ENCODE data around the gene RAB7A.

DNA sequence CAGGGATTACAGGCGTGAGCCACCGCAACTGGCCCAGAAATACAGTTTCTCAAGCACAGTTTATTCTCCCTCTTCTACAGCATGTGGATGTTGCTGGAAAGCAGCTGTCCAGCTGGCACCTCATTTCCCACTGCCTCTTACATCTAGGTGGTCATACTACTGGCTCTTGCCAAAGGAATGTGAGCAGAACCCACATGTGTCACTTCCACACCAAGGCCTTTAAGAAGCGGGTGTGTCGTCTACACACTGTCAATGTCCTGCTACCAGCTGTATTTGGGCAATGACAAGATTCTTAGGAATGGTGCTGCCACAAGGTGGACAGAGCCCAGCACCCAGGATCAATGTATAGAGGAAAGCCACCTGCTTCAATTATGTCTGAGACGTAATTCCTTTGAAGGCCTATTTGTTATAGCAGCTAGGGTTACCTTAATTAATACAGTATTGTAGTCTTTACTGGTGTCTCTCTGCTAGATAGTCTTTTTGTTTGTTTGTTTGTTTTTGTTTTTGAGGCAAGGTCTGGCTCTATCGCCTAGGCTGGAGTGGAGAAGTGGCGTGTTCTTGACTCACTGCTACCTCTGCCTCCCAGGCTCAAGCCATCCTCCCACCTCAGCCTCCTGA, 15.1 kb upstream of the RAB7A start:
- TF ChIP-seq, protein P1, sequence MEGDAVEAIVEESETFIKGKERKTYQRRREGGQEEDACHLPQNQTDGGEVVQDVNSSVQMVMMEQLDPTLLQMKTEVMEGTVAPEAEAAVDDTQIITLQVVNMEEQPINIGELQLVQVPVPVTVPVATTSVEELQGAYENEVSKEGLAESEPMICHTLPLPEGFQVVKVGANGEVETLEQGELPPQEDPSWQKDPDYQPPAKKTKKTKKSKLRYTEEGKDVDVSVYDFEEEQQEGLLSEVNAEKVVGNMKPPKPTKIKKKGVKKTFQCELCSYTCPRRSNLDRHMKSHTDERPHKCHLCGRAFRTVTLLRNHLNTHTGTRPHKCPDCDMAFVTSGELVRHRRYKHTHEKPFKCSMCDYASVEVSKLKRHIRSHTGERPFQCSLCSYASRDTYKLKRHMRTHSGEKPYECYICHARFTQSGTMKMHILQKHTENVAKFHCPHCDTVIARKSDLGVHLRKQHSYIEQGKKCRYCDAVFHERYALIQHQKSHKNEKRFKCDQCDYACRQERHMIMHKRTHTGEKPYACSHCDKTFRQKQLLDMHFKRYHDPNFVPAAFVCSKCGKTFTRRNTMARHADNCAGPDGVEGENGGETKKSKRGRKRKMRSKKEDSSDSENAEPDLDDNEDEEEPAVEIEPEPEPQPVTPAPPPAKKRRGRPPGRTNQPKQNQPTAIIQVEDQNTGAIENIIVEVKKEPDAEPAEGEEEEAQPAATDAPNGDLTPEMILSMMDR (IDR thresholded peaks at IDR 0.05), result no peak
- no peak for TF ChIP-seq POLR2AphosphoS5 (IDR thresholded peaks at IDR 0.05)
